ENCODE measurements around the gene GNG12.

DNA sequence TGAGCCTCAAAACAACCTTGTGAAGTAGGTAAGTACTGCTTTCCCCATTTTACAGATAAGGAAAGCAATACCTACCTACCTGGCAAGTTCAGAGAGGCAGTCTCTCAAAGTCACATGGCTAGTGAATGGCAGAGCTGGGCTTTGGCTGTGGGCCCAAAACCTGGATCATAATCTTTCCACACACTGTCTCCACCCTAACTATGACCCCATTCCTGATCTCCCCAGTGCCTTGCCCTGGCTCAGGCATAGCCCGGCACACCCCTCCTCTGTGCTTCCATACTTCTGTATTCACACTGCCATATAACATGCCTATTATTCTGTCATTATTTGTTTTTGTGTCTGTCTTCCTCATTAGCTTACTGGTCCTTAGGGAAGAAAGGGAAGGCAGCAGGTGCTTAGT is 15.9 kb downstream of the GNG12 start:
- TF ChIP-seq CREB1 (CRISPR knock-in tag; IDR thresholded peaks at IDR 0.05) (no peak), CTCF (IDR thresholded peaks at IDR 0.05) (no peak), ATF6 (CRISPR knock-in tag; IDR thresholded peaks at IDR 0.05) (no peak), STAT6 (CRISPR knock-in tag; conservative IDR thresholded peaks at IDR 0.05; ENCODE audit: low read depth) (no peak), JUN (CRISPR knock-in tag; IDR thresholded peaks at IDR 0.05) (no peak), ZSCAN18 (CRISPR knock-in tag; IDR thresholded peaks at IDR 0.05) (no peak), MAX (CRISPR knock-in tag; IDR thresholded peaks at IDR 0.05) (no peak), USF2 (CRISPR knock-in tag; IDR thresholded peaks at IDR 0.05) (no peak), SP1 (CRISPR knock-in tag; conservative IDR thresholded peaks at IDR 0.05) (no peak), TEAD4 (CRISPR knock-in tag; IDR thresholded peaks at IDR 0.05) (no peak), NR2C2 (CRISPR knock-in tag; IDR thresholded peaks at IDR 0.05) (no peak)
- TF ChIP-seq, protein P1, sequence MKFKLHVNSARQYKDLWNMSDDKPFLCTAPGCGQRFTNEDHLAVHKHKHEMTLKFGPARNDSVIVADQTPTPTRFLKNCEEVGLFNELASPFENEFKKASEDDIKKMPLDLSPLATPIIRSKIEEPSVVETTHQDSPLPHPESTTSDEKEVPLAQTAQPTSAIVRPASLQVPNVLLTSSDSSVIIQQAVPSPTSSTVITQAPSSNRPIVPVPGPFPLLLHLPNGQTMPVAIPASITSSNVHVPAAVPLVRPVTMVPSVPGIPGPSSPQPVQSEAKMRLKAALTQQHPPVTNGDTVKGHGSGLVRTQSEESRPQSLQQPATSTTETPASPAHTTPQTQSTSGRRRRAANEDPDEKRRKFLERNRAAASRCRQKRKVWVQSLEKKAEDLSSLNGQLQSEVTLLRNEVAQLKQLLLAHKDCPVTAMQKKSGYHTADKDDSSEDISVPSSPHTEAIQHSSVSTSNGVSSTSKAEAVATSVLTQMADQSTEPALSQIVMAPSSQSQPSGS (CRISPR knock-in tag; IDR thresholded peaks at IDR 0.05; ENCODE audit: borderline replicate concordance, low read depth): no peak
- TF ChIP-seq, protein P2, sequence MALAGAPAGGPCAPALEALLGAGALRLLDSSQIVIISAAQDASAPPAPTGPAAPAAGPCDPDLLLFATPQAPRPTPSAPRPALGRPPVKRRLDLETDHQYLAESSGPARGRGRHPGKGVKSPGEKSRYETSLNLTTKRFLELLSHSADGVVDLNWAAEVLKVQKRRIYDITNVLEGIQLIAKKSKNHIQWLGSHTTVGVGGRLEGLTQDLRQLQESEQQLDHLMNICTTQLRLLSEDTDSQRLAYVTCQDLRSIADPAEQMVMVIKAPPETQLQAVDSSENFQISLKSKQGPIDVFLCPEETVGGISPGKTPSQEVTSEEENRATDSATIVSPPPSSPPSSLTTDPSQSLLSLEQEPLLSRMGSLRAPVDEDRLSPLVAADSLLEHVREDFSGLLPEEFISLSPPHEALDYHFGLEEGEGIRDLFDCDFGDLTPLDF (CRISPR knock-in tag; IDR thresholded peaks at IDR 0.05): no peak
